PC-3 (cell line): ENCODE data around the gene MOCS2. TPM values are rescaled to one million over a fixed set of nuclear protein-coding genes. Genes with fewer than 3 reads are reported as not detected.

ENCODE experiments used
- ATAC-seq: fragments of 200-7000 bp; cut with Tn5 transposase; 2 replicates; pipeline ENCODE4 v1.9.1; 2020; ENCODE audit warnings: mild to moderate bottlenecking, moderate library complexity
- BruUV-seq: library from RNA; stranded (reverse); fragments of 400-500 nt; replicated peaks from 2 replicates; lab custom pipeline; 2021; lab: Mats Ljungman, UMichigan
- CTCF ChIA-PET: fragments of 300-600 bp; sonication (Branson Sonifier 250); formaldehyde crosslinking; loops from one replicate; lab custom pipeline; 2022; ENCODE audit warnings: antibody characterized with exemption; lab: Charles Lee
- POLR2A ChIA-PET: fragments of 300-600 bp; sonication (Branson Sonifier 250); formaldehyde crosslinking; loops from one replicate; lab custom pipeline; 2022; ENCODE audit warnings: antibody characterized with exemption; ENCODE audit not compliant: unreplicated experiment; lab: Charles Lee
- DNase-seq: peaks from one replicate; pipeline ENCODE4 v3.0.0-alpha.2; 2015
- H2AFZ ChIP-seq: fragments of 300-600 bp; sonication (generic); 2 replicates; pipeline ENCODE4 v1.6.0; 2016; ENCODE audit warnings: antibody characterized with exemption, low read length
- H3F3A ChIP-seq: fragments of 300-600 bp; sonication (generic); one replicate; pipeline ENCODE4 v1.6.0; 2017; ENCODE audit warnings: antibody characterized with exemption, low read length, control low read depth, mild to moderate bottlenecking; ENCODE audit not compliant: unreplicated experiment
- H3K27ac ChIP-seq: fragments of 300-600 bp; sonication (generic); 2 replicates; pipeline ENCODE4 v1.5.1; 2016; ENCODE audit warnings: mild to moderate bottlenecking, low read length
- H3K27me3 ChIP-seq: fragments of 300-600 bp; sonication (generic); 2 replicates; pipeline ENCODE4 v1.6.1; 2016; ENCODE audit warnings: low read length, mixed read lengths
- H3K36me3 ChIP-seq: fragments of 300-600 bp; sonication (generic); 2 replicates; pipeline ENCODE4 v1.6.1; 2016; ENCODE audit warnings: low read depth, mixed run types, low read length, mixed read lengths
- H3K4me1 ChIP-seq: fragments of 300-600 bp; sonication (generic); 2 replicates; pipeline ENCODE4 v1.5.1; 2016; ENCODE audit warnings: low read length; ENCODE audit not compliant: insufficient read depth
- H3K4me2 ChIP-seq: fragments of 300-600 bp; sonication (generic); 2 replicates; pipeline ENCODE4 v1.6.0; 2016; ENCODE audit warnings: low read length
- H3K4me3 ChIP-seq: fragments of 300-600 bp; sonication (generic); 2 replicates; pipeline ENCODE4 v1.5.1; 2016; ENCODE audit warnings: mild to moderate bottlenecking, low read length, mixed read lengths
- H3K79me2 ChIP-seq: fragments of 300-600 bp; sonication (generic); 2 replicates; pipeline ENCODE4 v1.6.1; 2017; ENCODE audit warnings: low read length, mixed read lengths
- H3K9ac ChIP-seq: fragments of 300-600 bp; sonication (generic); 2 replicates; pipeline ENCODE4 v1.6.0; 2016; ENCODE audit warnings: mild to moderate bottlenecking, low read length
- H3K9me2 ChIP-seq: fragments of 300-600 bp; sonication (generic); replicated peaks from 2 replicates; pipeline ENCODE4 v1.6.1; 2016; ENCODE audit warnings: mixed run types, low read length, mixed read lengths
- H3K9me3 ChIP-seq: fragments of 300-600 bp; sonication (generic); 2 replicates; pipeline ENCODE4 v1.6.1; 2016; ENCODE audit warnings: low read length, mixed read lengths
- H4K20me1 ChIP-seq: fragments of 300-600 bp; sonication (generic); 2 replicates; pipeline ENCODE4 v1.6.1; 2016; ENCODE audit warnings: low read length, mixed read lengths
- EZH2 ChIP-seq: fragments of 300-600 bp; sonication (generic); IDR thresholded peaks from one replicate; pipeline ENCODE4 v1.6.1; 2017; ENCODE audit warnings: antibody characterized with exemption, mild to moderate bottlenecking, low read length; ENCODE audit not compliant: unreplicated experiment
- EZH2phosphoT487 ChIP-seq: fragments of 300-600 bp; sonication (generic); IDR thresholded peaks from 2 replicates; pipeline ENCODE4 v1.6.1; 2018; ENCODE audit warnings: mild to moderate bottlenecking, antibody characterized with exemption, low read length, borderline replicate concordance
- intact Hi-C: fragments of 100-400 bp; cut with micrococcal nuclease; formaldehyde crosslinking; loops from 2 replicates; pipeline ENCODE4 v1.9.0; 2023
- total RNA-seq: library from RNA; depleted of rRNA; stranded (reverse); fragments of >200 nt; gene quantifications from 2 replicates; pipeline ENCODE4 v1.2.3, GENCODE V29; 2014
- TF ChIP-seq, protein P1 (sequence below): fragments of 300-600 bp; sonication (generic); conservative IDR thresholded peaks from 2 replicates; pipeline ENCODE4 v1.5.1; 2017; ENCODE audit warnings: antibody characterized with exemption, low read depth, mild to moderate bottlenecking, low read length

MOCS2 gene
- total RNA-seq, 1 experiment from 2014 or later: 26.5 TPM

DNA sequence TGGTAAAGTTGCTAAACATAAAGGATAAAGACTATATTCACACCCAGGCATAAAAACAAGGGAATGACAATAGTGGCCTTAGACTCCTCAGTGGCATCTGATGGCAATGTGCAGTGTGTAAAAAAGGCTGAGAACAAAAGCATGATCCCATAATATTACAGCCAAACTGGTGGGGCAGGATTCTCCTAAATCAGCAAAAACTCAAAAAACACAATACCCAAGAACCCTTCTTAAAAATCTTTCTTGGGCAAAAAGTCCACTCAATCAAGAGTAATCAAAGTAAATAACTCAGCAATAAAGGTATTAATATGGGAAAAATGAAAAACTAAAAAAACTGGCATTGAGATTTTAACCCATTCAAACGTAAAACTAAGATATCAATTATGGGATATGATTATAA is 1.6 kb upstream of the MOCS2 start:
- DNase-seq: no peak
- Histone ChIP-seq H4K20me1 (no peaks in the 10 kb centered on the region), H3K4me1 (peaks cover 21% of the 10 kb centered on the region), H3K9me3 (no peaks in the 10 kb centered on the region), H3K36me3 (no peaks in the 10 kb centered on the region), H3K4me3 (peak overlapping the region; percentile 90), H3F3A (no peaks in the 10 kb centered on the region), H3K4me2 (peak overlapping the region; percentile 84), H3K27ac (no peak overlapping the region), H3K9me2 (no peaks in the 10 kb centered on the region), H2AFZ (no peak overlapping the region), H3K27me3 (no peaks in the 10 kb centered on the region), H3K9ac (no peak overlapping the region), H3K79me2 (peaks cover 48% of the 10 kb centered on the region)
- CTCF ChIA-PET: no interaction called here
- ATAC-seq: no peak
- BruUV-seq: no TSS peak
- intact Hi-C loops: no loop called here
- TF ChIP-seq EZH2: no peak
- TF ChIP-seq EZH2phosphoT487: no peak
- TF ChIP-seq, protein P1, sequence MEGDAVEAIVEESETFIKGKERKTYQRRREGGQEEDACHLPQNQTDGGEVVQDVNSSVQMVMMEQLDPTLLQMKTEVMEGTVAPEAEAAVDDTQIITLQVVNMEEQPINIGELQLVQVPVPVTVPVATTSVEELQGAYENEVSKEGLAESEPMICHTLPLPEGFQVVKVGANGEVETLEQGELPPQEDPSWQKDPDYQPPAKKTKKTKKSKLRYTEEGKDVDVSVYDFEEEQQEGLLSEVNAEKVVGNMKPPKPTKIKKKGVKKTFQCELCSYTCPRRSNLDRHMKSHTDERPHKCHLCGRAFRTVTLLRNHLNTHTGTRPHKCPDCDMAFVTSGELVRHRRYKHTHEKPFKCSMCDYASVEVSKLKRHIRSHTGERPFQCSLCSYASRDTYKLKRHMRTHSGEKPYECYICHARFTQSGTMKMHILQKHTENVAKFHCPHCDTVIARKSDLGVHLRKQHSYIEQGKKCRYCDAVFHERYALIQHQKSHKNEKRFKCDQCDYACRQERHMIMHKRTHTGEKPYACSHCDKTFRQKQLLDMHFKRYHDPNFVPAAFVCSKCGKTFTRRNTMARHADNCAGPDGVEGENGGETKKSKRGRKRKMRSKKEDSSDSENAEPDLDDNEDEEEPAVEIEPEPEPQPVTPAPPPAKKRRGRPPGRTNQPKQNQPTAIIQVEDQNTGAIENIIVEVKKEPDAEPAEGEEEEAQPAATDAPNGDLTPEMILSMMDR: no peak
- POLR2A ChIA-PET: no interaction called here

DNA sequence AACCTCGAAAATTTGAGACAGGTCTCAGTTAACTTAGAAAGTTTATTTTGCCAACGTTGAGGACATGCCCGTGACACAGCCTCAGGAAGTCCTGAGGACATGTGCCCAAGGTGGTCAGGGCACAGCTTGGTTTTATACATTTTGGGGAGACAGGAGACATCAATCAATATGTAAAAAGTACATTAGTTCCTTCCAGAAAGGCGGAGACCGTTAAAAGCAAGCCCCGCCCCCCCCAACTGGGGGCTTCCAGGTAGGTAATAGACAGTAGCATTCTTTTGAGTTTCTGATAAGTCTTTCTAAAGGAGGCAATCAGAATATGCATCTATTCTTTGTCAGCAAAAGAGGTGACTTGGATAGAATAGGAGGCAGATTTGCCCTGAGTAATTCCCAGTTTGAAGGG is 599 bp upstream of the MOCS2 start:
- BruUV-seq: TSS peak; percentile 91
- H3K4me2 ChIP-seq: peak overlapping the region; percentile 84
- peak overlapping the region; percentile 90 for H3K4me3 ChIP-seq
- DNase-seq (no peak), ATAC-seq (peak; percentile 11)
- no peaks in the 10 kb centered on the region for H3K9me3 ChIP-seq
- H3K27me3 ChIP-seq: no peaks in the 10 kb centered on the region
- 0 out of 2 replicates have a peak overlapping the region, but pooled peaks have one; percentile 10 for H3K27ac ChIP-seq
- intact Hi-C loops: no loop called here
- H3F3A ChIP-seq: no peaks in the 10 kb centered on the region
- peaks cover 21% of the 10 kb centered on the region for H3K4me1 ChIP-seq
- peak overlapping the region; percentile 97 for H2AFZ ChIP-seq
- no peaks in the 10 kb centered on the region for H3K9me2 ChIP-seq
- peaks cover 56% of the 10 kb centered on the region for H3K79me2 ChIP-seq
- no peaks in the 10 kb centered on the region for H3K36me3 ChIP-seq
- POLR2A ChIA-PET: no interaction called here
- H4K20me1 ChIP-seq: no peaks in the 10 kb centered on the region
- peak overlapping the region; percentile 92 for H3K9ac ChIP-seq
- CTCF ChIA-PET: interaction anchor here (1.4 kb wide), 1 partner anchor 162 kb away, joined by 3 read pairs; no protein-coding TSS in a partner anchor
- TF ChIP-seq EZH2 (no peak), EZH2phosphoT487 (no peak)
- TF ChIP-seq, protein P1: no peak

DNA sequence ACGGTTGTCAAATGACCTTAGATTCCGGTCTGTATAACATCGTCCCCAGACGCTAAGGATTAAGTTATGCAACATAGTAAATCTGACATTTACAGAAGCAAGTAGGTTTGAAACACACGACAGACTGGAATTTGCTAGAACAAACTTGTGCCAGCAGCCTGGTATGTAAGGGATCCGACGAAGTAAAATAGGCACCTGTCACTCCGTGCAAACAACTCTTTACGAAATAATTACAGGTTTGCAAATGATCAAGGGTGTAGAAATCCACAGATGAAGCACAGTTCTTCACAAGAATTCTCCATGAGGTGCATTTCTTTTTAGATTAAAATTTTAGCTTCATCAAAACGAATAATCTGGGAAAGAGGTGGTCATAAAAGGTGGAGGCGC is 508 bp downstream of the MOCS2 start:
- peaks cover 21% of the 10 kb centered on the region for H3K4me1 ChIP-seq
- H2AFZ ChIP-seq: peak overlapping the region; percentile 97
- TSS peak; percentile 60 for BruUV-seq
- H3K36me3 ChIP-seq: peaks cover 6% of the 10 kb centered on the region; the same call in 1 of the 2 replicates
- H3K27ac ChIP-seq: no peak overlapping the region
- no peak for TF ChIP-seq EZH2phosphoT487
- TF ChIP-seq, protein P1: no peak
- no peak for TF ChIP-seq EZH2
- peak overlapping the region; percentile 84 for H3K4me2 ChIP-seq
- ChIA-PET POLR2A (interaction anchor here (0.6 kb wide), 2 partner anchors 44 to 309 kb away, joined by 3 to 4 read pairs; no protein-coding TSS in a partner anchor), CTCF (interaction anchor here (0.6 to 1.4 kb wide), 2 partner anchors 161 to 255 kb away, joined by 3 read pairs; no protein-coding TSS in a partner anchor)
- no peaks in the 10 kb centered on the region for H4K20me1 ChIP-seq
- intact Hi-C loops: no loop called here
- peak; percentile 22 for ATAC-seq
- H3K9me3 ChIP-seq: no peaks in the 10 kb centered on the region
- H3K9ac ChIP-seq: peak overlapping the region; percentile 92
- no peaks in the 10 kb centered on the region for H3K9me2 ChIP-seq
- no peaks in the 10 kb centered on the region for H3K27me3 ChIP-seq
- H3K79me2 ChIP-seq: peaks cover 59% of the 10 kb centered on the region
- H3K4me3 ChIP-seq: peak overlapping the region; percentile 90
- H3F3A ChIP-seq: no peaks in the 10 kb centered on the region
- DNase-seq: no peak
